Panc1 (cell line): ENCODE data around the gene CNTN1. TPM values are rescaled to one million over a fixed set of nuclear protein-coding genes. Genes with fewer than 3 reads are reported as not detected.

ENCODE experiments used
- ATAC-seq: fragments of 200-7000 bp; cut with Tn5 transposase; 2 replicates; pipeline ENCODE4 v1.9.1; 2020; ENCODE audit warnings: mild to moderate bottlenecking, moderate library complexity
- BruUV-seq: library from RNA; stranded (reverse); fragments of 400-500 nt; replicated peaks from 2 replicates; lab custom pipeline; 2021; lab: Mats Ljungman, UMichigan
- CTCF ChIA-PET: fragments of 300-600 bp; sonication (Branson Sonifier 250); formaldehyde crosslinking; loops from one replicate; lab custom pipeline; 2022; ENCODE audit warnings: antibody characterized with exemption; lab: Charles Lee
- POLR2A ChIA-PET: fragments of 300-600 bp; sonication (Branson Sonifier 250); formaldehyde crosslinking; loops from one replicate; lab custom pipeline; 2022; ENCODE audit warnings: antibody characterized with exemption; lab: Charles Lee
- DNase-seq: peaks from one replicate; pipeline ENCODE4 v3.0.0-alpha.2; 2010; ENCODE audit warnings: low read depth, low spot score
- H3K27ac ChIP-seq: 2 replicates; pipeline ENCODE4 v1.5.1; 2011; ENCODE audit warnings: mild to moderate bottlenecking, low read length, inconsistent platforms
- H3K27me3 ChIP-seq: fragments of 200-500 bp; sonication (Bioruptor generic); 2 replicates; pipeline ENCODE4 v1.6.0; 2014; ENCODE audit warnings: low read length, inconsistent platforms; ENCODE audit not compliant: control insufficient read depth, insufficient read depth
- H3K36me3 ChIP-seq: fragments of 200-500 bp; sonication (Bioruptor generic); 2 replicates; pipeline ENCODE4 v1.5.1; 2014; ENCODE audit warnings: inconsistent platforms, mild to moderate bottlenecking, low read length, moderate library complexity; ENCODE audit not compliant: control insufficient read depth, insufficient read depth
- H3K4me1 ChIP-seq: 2 replicates; pipeline ENCODE4 v1.5.1; 2011; ENCODE audit warnings: inconsistent platforms, mild to moderate bottlenecking, low read length, moderate library complexity; ENCODE audit not compliant: control insufficient read depth, insufficient read depth
- H3K4me3 ChIP-seq, 2 experiments: 2 replicates each; pipeline ENCODE4 v1.5.1; 2011 to 2012; ENCODE audit warnings: low read depth in 2 of 2, low read length in 2 of 2, mild to moderate bottlenecking in 2 of 2, inconsistent platforms in 1 of 2, moderate library complexity in 1 of 2
- H3K9me3 ChIP-seq: fragments of 200-500 bp; sonication (Bioruptor generic); 2 replicates; pipeline ENCODE4 v1.5.1; 2014; ENCODE audit warnings: low read depth, mild to moderate bottlenecking, inconsistent platforms, low read length, moderate library complexity; ENCODE audit not compliant: control insufficient read depth, insufficient read depth
- CTCF ChIP-seq: fragments of 450-650 bp; IDR thresholded peaks from 2 replicates; pipeline ENCODE4 v1.5.1; 2017; ENCODE audit warnings: mild to moderate bottlenecking
- POLR2AphosphoS5 ChIP-seq: IDR thresholded peaks from 2 replicates; pipeline ENCODE4 v1.6.1; 2012; ENCODE audit warnings: mild to moderate bottlenecking, low read depth, low read length, moderate library complexity
- SIN3A ChIP-seq: IDR thresholded peaks from 2 replicates; pipeline ENCODE4 v1.6.1; 2012; ENCODE audit warnings: low read depth, mild to moderate bottlenecking, low read length, moderate library complexity, borderline replicate concordance; ENCODE audit not compliant: insufficient read depth
- TCF7L2 ChIP-seq: IDR thresholded peaks from 2 replicates; pipeline ENCODE4 v1.6.1; 2011; ENCODE audit warnings: mild to moderate bottlenecking, low read depth, low read length, inconsistent platforms
- in situ Hi-C: cut with HindIII; loops from 2 replicates; pipeline ENCODE4 v1.10.0; 2016; ENCODE audit warnings: low sequenced_read_pairs, low pct_unique_long_range_greater_than_20kb
- intact Hi-C: fragments of 100-400 bp; cut with micrococcal nuclease; formaldehyde crosslinking; loops from one replicate; pipeline ENCODE4 v1.10.0; 2022; ENCODE audit not compliant: unreplicated experiment
- total RNA-seq: library from RNA; stranded (reverse); gene quantifications from one replicate; pipeline ENCODE4 v1.2.1, GENCODE V29; 2021; ENCODE audit not compliant: unreplicated experiment
- TF ChIP-seq, protein P1 (sequence below), 2 experiments: IDR thresholded peaks; 2 replicates each; pipeline ENCODE4 v1.6.1; 2011 to 2012; ENCODE audit warnings: low read depth in 2 of 2, control low read depth in 1 of 2, low read length in 1 of 2, mild to moderate bottlenecking in 1 of 2, moderate library complexity in 1 of 2; ENCODE audit not compliant: insufficient read depth in 1 of 2

CNTN1 gene
- total RNA-seq, 1 experiment from 2014 or later: not detected

DNA sequence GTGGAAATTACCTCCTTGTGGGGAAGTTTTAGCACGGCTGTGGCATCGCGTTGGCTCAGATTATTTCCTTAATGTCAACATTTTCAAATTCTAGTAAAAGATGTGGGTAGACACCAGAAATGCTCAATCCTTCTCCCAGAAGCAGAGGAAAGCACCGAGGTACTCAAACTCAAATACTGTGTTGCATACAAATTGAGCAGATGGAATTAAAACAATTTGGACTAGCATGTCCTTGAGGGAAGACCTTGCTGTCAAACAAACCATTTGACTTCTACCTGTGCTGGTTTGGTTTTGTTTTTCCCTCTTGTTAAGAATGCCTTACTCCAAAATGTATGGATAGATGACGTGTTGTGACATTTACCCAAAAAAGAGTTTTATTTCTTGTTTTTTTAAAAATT, 136.4 kb downstream of the CNTN1 start:
- ATAC-seq (no peak), DNase-seq (no peak)
- TF ChIP-seq SIN3A: no peak
- TF ChIP-seq CTCF: no peak
- no peak for TF ChIP-seq POLR2AphosphoS5
- TF ChIP-seq, protein P1, sequence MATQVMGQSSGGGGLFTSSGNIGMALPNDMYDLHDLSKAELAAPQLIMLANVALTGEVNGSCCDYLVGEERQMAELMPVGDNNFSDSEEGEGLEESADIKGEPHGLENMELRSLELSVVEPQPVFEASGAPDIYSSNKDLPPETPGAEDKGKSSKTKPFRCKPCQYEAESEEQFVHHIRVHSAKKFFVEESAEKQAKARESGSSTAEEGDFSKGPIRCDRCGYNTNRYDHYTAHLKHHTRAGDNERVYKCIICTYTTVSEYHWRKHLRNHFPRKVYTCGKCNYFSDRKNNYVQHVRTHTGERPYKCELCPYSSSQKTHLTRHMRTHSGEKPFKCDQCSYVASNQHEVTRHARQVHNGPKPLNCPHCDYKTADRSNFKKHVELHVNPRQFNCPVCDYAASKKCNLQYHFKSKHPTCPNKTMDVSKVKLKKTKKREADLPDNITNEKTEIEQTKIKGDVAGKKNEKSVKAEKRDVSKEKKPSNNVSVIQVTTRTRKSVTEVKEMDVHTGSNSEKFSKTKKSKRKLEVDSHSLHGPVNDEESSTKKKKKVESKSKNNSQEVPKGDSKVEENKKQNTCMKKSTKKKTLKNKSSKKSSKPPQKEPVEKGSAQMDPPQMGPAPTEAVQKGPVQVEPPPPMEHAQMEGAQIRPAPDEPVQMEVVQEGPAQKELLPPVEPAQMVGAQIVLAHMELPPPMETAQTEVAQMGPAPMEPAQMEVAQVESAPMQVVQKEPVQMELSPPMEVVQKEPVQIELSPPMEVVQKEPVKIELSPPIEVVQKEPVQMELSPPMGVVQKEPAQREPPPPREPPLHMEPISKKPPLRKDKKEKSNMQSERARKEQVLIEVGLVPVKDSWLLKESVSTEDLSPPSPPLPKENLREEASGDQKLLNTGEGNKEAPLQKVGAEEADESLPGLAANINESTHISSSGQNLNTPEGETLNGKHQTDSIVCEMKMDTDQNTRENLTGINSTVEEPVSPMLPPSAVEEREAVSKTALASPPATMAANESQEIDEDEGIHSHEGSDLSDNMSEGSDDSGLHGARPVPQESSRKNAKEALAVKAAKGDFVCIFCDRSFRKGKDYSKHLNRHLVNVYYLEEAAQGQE (IDR thresholded peaks at IDR 0.05; ENCODE audit: insufficient read depth in 1 of 2, low read depth in 2 of 2, low read length in 1 of 2): no peak
- TF ChIP-seq TCF7L2: no peak
- Histone ChIP-seq H3K27me3 (no peaks in the 10 kb centered on the region), H3K27ac (no peak overlapping the region), H3K4me1 (no peaks in the 10 kb centered on the region), H3K4me3 (no peak overlapping the region), H3K9me3 (no peaks in the 10 kb centered on the region), H3K36me3 (no peaks in the 10 kb centered on the region)
- in situ Hi-C loops: no loop called here
- POLR2A ChIA-PET: no interaction called here
- no TSS peak for BruUV-seq
- CTCF ChIA-PET: no interaction called here
- intact Hi-C loops: no loop called here

DNA sequence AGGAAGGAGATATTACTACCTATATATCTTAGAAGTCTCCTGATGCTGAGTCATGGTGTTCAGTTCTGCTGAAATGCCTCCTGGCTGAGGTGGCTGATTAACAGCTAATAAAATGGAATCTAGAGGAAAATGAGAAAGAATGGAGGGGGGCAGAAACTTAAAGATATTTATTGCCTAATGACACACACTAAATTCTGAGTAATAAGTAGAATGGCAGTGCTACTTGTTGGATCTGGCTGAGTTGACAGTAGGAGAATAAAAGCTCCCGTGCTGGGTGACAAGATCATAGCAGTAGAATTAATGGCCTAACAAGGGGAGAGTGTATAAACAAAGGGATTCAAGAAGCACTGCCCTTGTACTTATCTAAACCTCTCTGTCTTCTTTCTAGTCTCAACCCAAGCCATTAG, 137.5 kb downstream of the CNTN1 start:
- Histone ChIP-seq H3K4me3 (no peak overlapping the region), H3K9me3 (no peaks in the 10 kb centered on the region), H3K27me3 (no peaks in the 10 kb centered on the region), H3K36me3 (no peaks in the 10 kb centered on the region), H3K27ac (no peak overlapping the region), H3K4me1 (no peaks in the 10 kb centered on the region)
- no TSS peak for BruUV-seq
- POLR2A ChIA-PET: no interaction called here
- CTCF ChIA-PET: no interaction called here
- ATAC-seq (no peak), DNase-seq (no peak)
- TF ChIP-seq POLR2AphosphoS5 (no peak), TCF7L2 (no peak), CTCF (no peak), SIN3A (no peak)
- TF ChIP-seq, protein P1 (IDR thresholded peaks at IDR 0.05; ENCODE audit: insufficient read depth in 1 of 2, low read depth in 2 of 2, low read length in 1 of 2): no peak
- in situ Hi-C loops: no loop called here
- intact Hi-C loops: no loop called here
